ENCODE measurements around the gene CDH13.
A peak's percentile ranks its signal among the peaks of the same experiment; 100 is the strongest.

CDH13 gene

GRCh38 chr16:82882982-82883835 is 256.4 kb downstream of the CDH13 start:
- in situ Hi-C loops (cut with HindIII; ENCODE audit: low sequenced_read_pairs), result no loop called here
- no peak for DNase-seq (ENCODE audit: low read depth)
- H3K4me3 ChIP-seq (ENCODE audit: low read depth, low read length), result no peak overlapping the region
- no peak for TF ChIP-seq CTCF (IDR thresholded peaks at IDR 0.05; ENCODE audit: low read depth, low read length, missing control alignments)

GRCh38 chr16:82884320-82884898 is 257.6 kb downstream of the CDH13 start:
- TF ChIP-seq CTCF (IDR thresholded peaks at IDR 0.05; ENCODE audit: low read depth, low read length, missing control alignments), result no peak
- in situ Hi-C loops (cut with HindIII; ENCODE audit: low sequenced_read_pairs), result no loop called here
- H3K4me3 ChIP-seq (ENCODE audit: low read depth, low read length), result no peak overlapping the region
- no peak for DNase-seq (ENCODE audit: low read depth)

GRCh38 chr16:82886146-82886545 is 259.4 kb downstream of the CDH13 start:
- in situ Hi-C loops (cut with HindIII; ENCODE audit: low sequenced_read_pairs), result no loop called here
- no peak for DNase-seq (ENCODE audit: low read depth)
- TF ChIP-seq CTCF (IDR thresholded peaks at IDR 0.05; ENCODE audit: low read depth, low read length, missing control alignments), result no peak
- no peak overlapping the region for H3K4me3 ChIP-seq (ENCODE audit: low read depth, low read length)

- peak; percentile 78 for DNase-seq (ENCODE audit: low read depth)
- H3K4me3 ChIP-seq (ENCODE audit: low read depth, low read length), result peak overlapping the region; percentile 9
- TF ChIP-seq CTCF (IDR thresholded peaks at IDR 0.05; ENCODE audit: low read depth, low read length, missing control alignments), result no peak
- in situ Hi-C loops (cut with HindIII; ENCODE audit: low sequenced_read_pairs), result no loop called here
These were observed 261.8 kb downstream of the CDH13 start for GRCh38 chr16:82888591-82889001.

GRCh38 chr16:82891424-82891823 is 264.7 kb downstream of the CDH13 start:
- DNase-seq (ENCODE audit: low read depth), result no peak
- in situ Hi-C loops (cut with HindIII; ENCODE audit: low sequenced_read_pairs), result no loop called here
- TF ChIP-seq CTCF (IDR thresholded peaks at IDR 0.05; ENCODE audit: low read depth, low read length, missing control alignments), result no peak
- no peak overlapping the region for H3K4me3 ChIP-seq (ENCODE audit: low read depth, low read length)

GRCh38 chr16:82891918-82892317 is 265.1 kb downstream of the CDH13 start:
- DNase-seq (ENCODE audit: low read depth), result no peak
- in situ Hi-C loops (cut with HindIII; ENCODE audit: low sequenced_read_pairs), result no loop called here
- no peak overlapping the region for H3K4me3 ChIP-seq (ENCODE audit: low read depth, low read length)

More at GRCh38 chr16:82891918-82892317, 265.1 kb downstream of the CDH13 start:
- no peak for TF ChIP-seq CTCF (IDR thresholded peaks at IDR 0.05; ENCODE audit: low read depth, low read length, missing control alignments)
